CD4-positive, alpha-beta T cell treated with Interleukin-4 for 1 hour (primary cell): ENCODE results near the gene EIPR1.
"Not testable (repeated sequence)": the region's sequence is repeated elsewhere in the genome, so short reads cannot be mapped to it uniquely, and the experiment has no call there.

Experiments
- DNase-seq, 2 donors: peaks; one replicate each; pipeline ENCODE4 v3.0.0-alpha.2; 2020 to 2022

Gene EIPR1

DNA sequence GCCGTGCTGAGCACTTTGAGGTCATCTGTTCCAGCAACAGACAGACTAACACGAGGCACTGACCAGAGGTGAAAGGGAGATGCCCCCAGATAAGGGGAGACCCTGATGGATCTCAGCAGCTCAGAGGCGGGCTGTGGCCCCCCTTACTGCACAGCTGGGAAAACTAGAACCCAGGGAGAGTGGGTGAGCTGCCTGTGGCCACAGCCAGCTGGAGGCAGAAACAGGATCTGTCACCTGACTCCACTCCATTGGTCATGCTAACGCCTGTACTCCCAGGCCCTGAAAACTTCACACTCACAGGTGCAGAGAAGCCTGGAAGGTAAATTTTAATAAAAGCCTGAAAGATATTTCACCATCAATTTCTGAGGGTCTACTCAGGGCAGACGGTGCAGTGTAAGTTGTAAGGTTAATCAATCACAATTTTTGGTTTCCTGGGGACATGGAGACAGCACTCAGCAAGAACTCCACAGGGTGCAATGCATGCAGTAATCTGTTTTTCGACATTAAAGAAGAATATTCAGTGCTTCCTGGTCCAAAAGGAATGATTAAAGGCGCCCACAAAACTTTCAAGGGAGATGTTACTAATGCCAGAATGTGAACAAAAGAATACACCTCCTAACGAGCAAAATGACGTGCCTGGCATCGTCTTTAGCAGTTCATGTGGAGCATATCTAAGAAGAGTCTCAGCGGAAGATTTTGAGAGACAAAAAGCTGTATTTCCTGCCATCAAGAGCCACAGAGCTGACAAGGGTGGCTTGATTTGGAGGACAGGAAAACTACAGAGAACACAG, 173.4 kb downstream of the EIPR1 start:
- no peak for DNase-seq

DNA sequence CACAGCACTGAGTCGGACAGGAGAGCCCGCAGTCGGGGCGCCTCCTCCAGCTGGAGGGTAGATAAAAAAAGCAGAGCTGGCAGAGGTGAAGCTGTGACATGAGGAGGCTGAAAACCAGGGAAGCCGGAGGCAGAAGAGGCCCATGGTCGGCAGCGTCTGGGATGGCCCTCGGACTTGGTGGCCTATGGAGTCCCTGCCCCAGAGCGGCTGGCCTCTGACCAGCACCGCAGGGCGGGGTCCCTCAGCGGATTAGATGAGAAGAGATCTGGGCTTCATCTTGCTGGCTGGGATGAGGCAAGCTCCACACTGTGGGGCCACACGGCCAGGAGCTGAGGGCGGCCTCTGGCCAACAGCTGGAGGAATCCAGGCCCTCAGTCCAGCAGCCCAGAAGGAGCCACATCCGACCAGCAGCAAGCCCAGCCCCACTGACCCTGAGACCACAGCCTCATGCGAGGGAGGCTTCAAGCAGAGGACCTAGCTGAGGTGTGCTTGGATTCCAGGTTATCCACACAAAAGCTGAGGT, 174.1 kb downstream of the EIPR1 start:
- DNase-seq: no peak

DNA sequence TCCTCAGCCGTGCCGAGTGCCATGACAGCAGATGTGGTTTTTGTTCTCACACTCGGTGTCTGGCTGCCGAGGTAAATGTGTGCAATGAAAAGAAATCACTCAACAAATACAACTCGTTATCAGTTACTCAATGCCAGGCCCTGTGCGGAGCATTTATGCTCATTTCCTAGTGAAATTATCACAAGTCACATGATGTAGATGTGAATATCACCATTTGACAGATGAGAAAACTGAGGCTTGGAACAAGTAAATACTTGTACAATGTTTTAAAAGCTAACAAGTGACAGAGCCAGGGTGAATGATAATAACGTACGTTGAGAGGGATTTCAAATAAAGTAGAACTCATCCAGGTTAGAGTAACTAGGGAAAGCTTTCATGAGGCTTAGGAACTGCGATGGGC, 174.7 kb downstream of the EIPR1 start:
- no peak for DNase-seq

DNA sequence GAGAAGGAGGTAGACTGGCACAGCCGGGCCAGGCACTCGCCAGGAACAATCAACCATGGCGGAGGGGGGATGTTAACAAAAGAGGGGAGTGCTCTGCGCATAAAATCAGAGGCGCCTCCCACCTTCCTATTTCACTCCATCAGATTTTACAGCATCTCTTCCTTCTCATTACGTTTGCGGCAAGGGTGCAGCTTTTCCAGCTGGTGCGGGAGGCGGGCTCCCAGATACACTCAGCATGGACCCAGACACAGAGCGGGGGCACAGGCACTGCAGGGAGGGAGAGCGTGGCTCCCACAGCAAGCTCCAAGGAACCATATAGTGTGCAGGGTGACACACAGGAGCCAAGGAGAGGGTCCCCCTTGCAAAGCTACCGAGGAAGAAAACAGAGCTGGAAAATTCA, 176.3 kb downstream of the EIPR1 start:
- DNase-seq: no peak

DNA sequence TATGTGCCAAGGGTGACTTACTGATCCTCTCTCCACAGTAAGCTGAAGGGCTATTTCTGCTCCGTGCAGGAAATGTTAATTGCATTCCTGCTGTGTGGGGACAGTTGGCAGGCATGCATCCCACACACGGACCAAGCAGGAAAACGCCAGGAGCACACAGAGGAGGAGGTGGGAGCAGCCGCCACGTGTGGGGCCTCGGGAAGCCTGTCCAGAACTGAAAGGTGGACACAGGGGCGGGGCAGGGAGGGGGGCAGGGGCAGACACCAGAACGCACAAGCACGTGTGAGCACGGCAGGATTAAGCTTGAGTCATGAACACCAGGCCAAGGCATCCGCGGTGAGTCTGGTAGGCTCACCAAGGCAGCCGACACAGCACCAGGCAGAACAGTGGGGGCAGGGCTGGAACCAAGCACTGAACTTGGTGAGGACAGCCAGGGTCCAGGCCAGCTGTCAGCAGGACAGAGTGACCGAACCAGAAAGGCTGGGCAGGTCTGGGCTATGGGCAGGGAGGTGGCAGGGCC, 177.1 kb downstream of the EIPR1 start:
- DNase-seq: no peak

DNA sequence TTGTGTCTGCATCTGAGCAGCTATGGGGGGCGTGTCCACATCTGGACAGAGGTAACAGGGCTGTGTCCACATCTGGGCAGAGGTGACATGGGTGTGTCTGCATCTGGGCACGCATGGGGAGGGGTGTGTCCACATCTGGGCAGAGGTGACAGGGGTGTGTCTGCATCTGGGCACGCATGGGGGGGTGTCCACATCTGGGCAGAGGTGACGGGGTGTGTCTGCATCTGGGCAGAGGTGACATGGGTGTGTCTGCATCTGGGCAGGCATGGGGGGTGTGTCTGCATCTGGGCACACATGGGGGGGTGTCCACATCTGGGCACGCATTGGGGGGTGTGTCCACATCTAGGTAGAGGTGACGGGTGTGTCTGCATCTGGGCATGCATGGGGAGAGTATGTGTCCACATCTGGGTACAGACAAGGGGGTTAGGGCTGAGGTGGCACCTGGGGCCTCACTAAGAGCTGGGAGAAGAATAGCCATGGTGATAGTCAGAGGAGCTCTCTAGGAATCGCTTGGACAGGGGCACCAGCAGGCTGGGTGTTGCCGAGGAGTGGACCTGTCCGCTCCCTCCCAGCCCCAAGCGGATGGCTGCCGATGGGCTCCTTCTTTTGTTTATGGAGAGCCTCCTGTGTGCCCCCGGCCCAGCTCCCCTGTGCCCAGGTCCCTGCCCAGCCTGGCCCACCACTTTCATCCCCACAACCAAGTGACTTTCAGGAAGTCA, 177.8 kb downstream of the EIPR1 start:
- DNase-seq: no peak

DNA sequence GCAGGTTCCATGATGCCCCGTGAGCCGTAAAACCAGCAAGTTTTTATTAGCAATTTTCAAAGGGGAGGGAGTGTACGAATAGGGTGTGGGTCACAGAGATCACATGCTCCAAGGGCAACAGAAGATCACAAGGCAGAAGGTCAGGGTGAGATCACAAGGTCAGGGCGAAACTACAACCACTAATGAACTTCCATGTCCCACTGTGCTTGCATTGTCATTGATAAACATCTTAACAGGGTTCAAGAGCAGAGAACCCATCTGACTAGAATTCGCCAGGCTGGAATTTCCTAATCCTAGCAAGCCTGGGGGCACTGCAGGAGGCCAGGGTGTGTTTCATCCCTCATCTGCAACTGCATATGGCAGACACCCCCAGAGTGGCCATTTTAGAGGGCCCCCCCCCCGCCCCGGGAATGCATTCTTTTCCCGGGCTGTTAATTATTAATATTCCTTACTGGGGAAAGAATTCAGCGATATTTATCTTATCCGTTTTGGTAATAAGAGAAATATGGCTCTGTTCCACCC, 178.9 kb downstream of the EIPR1 start:
- not testable (repeated sequence) for DNase-seq

DNA sequence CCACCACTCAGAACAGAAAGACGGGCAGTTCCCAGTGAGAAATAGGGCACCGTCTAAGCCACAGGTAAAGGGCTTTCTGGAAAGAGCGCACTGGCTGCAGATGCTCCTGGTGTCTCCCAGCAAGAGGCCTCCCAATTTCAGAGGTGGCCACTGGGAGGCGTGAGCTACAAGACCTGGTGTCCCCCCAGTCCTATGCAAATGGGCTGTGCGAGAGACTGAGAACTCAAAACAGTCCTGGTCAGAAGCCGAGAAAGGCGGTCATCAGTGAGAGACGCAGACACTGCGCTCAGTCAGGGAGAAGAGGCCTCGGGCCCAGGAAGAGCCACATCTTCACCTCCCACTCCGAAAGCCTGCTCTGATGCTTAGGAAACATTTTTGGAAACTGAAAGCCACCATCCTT, 179.5 kb downstream of the EIPR1 start:
- no peak for DNase-seq

DNA sequence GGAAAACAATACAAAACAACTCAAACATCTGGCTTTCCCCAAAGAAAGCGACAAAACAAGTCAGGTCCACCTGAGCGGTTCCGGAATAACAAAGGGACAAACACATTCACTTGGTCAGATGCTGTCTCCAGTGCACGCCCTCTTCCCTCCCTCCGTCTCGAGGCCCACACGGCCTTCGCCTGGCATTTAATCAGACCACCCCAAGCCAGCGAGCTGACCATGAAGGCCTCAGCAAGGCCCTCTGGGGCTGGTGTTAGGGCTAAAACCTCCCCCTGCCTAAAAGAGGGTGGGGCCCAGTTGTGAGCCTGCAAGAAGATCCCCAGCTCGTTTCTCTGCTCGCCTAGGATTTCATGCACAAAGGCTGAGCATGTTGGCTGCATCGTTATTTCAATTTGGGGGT, 180.3 kb downstream of the EIPR1 start:
- DNase-seq: no peak

DNA sequence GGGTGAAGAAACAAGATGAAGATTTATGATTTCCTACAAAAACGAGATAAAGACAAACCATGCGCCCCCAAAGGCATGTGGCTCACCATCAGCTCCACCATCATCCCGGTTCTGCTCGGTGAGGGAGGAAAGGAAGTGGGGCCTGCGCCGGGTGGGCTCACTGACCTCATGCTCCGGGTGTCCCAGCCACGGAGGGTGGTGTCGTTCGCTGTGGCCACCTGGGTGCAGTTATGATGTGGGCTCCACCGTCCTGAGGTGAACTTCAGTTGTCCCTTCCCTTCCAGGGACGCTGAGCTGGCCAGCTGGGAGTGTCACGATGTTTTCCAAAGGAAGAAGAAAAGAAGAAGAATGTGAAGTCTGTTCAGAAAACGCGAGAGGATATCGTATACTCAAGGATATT, 180.9 kb downstream of the EIPR1 start:
- DNase-seq: no peak

DNA sequence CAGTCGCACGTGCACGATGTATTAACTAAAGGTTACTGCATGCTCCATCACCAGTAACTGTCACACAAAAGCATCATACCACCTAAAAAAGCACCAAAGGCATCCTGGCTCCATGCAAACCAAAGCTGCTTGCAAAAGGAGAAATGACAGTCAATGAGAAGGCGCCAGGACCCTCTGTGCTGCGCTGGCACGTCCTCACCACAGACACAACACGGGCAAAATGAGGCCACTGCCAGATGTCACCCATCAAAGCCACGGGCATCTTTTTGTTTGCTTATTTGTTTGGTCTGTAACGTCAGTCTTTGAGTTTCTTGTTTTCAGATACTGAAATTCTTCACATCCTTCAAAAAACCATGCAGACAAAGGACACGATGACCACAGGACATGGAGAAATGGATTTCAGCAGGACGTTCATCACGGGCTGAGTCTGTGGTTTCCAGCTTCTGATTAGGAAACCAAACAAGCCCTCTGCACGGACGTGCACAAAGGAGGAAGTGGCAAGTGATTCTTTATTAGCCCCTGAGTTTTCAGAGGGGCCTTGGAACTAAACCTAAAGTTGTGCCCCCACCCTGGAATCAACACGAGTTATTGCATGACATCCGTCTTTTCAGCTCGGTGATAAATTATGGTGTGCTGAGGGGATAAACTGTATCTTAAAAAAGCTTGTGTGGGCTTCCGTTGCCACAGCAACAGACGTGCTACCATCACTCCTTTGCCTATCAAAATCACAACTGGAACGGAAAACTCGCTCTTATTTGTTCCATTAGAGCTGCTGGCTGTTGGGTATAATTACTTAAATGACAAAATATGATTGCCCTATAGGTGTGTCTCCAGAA, 181.8 kb downstream of the EIPR1 start:
- DNase-seq: no peak

DNA sequence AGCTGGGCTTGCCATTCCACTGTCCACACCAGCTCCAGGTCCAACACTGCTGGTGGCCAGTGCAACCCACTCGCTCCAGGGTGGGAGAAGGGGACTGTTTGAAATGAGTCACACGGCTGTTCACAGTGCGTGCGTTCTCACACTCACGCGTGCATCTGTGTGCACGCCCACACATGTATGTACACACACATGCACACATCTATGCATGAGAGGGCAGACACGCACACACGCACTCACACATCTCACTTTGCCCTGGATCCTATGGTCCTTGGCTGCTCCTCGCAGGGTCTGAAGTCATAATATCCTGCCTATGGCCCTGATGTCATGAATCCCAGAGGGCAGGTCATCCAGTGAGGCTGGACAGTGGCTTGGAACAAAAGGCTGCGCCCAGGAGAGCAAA, 182.8 kb downstream of the EIPR1 start:
- DNase-seq: no peak

DNA sequence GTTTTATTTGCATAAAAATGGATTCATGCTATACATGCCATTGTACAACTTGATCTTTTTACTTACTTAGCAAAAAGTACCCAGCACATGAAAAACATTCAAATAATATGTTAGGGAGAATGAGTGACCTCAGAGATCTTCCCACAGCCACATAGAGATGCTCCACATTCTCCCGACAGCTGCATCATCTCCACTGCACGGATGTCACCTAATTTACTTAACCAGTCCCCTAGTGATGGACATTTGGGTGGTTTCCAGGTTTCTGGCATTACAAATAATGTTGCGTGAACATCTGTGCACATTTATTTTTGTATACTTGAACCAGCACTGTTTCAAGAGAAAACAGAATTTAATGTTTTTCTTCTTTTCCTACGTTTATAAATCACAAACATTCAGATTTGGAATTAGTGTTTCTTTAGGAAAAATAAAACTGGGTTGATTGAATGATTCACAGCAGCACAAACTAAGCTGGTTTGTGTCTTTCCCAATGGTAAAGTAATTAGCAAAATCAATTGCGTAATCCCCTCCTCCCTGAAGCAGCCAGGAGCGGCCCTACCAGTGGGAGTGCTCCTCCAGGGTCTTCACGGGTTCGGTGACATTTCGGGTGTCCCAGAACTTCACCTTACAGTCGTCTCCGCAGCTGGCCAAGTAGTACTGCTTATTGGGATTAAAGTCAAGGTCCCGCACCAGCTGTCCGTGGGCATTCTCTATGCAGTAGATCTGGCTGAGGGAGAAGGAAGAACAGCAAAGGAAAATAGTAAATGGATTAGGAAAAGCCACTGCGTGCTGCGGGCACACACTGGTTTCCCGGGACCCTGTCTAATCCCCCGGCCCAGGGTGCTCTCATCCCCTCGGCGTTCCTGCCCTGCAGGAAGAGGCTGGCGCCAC, 183.9 kb downstream of the EIPR1 start:
- no peak for DNase-seq

DNA sequence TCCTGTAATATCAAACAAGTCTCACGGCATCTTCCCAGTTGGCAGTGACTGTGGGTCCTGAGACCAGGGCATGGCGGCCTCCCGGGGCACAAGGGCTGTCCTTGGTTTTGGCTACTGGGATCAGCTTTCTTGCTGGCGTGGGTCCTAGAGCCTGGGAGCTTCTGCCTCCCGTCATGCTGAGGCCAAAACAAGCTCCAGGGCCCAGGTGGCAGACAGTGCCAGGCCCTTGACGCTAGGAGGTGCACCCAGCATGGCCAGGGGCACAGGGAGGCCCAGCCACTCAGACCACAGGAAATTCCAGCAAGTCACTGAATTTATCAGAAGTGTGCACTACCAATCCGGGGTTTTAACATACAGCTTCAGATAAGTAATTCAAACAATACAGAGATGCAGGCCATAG, 184.7 kb downstream of the EIPR1 start:
- DNase-seq: no peak

DNA sequence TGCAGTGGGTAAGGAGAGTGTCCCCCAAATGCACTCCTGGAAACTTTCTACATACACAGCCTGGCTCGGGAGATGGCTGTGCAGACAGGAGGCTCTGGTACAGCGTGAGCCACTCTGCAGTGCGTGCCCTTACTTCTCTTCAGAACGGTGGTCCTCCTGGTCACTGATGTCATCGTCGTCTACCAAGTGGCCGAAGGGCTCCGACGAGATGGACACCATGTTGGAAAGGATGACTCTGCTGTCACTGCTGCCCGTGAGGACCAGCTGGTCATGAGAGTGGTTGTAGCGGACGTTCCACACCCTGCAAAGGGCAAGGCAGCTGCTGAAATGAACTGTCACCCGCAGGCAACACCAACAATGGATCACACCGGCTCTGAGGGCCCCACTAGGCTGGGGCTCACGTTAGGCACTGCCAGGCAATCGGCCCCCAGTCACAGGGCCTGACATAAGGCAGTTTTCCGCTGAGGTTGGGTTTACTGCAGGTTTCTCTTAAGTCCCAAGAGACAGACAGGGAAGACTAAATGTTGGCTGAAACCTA, 185.3 kb downstream of the EIPR1 start:
- no peak for DNase-seq

DNA sequence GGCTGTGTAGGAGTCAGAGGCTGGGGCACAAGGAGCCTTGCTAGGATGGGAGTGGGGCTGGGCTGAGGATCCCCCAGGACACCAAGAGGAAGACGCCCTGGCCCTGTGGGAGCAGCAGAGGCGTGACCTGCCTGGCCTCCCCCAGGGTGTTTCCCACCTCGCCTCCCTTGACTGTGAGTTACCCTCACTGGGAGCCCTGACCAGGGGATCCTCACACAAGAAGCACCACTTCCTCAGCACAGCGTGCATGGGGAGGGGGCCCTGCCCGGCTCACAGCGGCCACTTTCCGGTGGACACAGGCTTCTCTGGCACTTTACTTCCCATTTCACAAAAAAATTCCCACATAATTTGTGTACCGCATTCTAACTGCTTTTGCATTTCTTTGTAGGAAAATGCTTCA, 187.7 kb downstream of the EIPR1 start:
- no peak for DNase-seq

DNA sequence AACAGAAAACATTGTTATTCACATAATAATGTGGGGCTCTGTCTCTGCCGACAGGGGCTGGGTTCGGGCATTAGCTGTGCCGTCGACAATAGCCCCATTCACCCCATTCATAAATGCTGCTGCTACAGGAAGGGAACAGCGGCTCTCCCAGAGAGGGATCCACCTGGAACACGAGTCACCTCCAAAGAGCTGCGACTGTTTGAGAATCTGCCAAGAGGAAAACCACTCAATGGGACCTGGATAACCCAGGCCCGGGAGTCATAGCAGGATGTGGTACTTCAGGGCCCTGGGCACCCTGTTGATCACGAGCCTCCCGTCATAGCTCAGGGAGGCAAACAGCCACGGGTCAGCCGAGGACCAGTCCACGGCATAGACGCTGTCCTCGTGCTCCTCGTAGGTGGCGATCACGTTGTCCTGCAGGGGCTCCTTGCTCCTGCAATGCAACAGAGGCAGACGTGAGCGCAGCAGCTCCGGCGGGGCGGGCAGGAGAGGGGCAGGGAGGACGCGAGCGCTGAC, 188.5 kb downstream of the EIPR1 start:
- no peak for DNase-seq

DNA sequence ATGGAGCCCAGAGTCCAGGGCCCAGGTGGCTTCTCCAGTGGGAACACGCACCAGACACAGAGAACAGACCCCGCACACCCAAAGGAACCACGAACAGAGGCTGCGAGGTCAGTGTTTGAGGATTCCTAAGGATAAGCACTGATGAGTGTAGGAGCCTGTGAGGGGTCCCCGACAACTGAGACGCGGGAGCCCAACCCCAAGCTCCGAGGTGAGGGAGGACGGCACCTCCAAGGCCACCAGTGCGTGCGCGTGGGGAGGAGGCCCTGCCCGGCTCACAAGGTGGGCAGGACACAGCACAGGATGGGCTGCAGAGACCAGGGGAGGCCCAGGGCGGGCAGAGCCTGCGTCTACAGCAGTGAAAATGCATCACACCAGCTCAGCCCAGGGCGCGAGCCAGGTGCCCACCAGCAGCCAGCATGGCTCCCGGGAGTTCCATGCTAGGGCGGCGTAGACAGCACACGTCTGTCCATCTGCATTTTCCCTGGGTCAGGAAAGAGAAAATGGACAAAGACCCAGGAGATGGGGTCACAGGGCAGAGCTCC, 189.1 kb downstream of the EIPR1 start:
- no peak for DNase-seq

DNA sequence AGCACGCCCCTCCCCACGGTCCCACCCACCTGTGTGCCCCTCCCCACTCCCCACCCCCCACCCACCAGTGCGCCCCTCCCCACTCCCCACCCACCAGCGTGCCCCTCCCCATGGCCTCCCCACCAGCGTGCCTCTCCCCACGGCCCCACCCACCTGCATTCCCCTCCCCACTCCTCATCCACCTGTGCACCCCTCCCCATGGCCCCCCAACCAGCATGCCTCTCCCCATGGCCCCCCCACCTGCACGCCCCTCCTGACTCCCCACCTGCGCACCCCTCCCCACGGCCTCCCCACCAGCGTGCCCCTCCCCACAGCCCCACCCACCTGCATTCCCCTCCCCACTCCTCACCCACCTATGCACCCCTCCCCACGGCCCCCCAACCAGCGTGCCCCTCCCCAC, 190.2 kb downstream of the EIPR1 start:
- no peak for DNase-seq

DNA sequence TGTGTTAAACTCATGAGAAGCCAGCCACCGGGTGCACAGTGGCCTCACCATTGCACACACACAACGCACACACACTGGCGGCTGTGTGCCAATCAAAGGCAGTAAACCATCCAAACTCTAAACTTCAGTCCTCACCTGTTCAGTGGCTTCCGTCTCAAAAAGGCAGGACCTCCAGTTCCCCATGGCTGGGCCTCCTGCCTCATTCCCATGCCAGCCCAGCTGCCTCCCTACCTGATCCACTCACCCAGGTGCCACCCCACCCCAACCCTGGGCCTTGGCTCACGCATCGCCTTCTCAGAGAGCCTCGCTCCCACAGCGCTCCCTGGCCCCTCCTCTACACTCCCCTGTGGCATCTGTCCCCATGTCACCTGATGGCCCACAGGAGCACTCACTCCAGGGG, 190.9 kb downstream of the EIPR1 start:
- no peak for DNase-seq

DNA sequence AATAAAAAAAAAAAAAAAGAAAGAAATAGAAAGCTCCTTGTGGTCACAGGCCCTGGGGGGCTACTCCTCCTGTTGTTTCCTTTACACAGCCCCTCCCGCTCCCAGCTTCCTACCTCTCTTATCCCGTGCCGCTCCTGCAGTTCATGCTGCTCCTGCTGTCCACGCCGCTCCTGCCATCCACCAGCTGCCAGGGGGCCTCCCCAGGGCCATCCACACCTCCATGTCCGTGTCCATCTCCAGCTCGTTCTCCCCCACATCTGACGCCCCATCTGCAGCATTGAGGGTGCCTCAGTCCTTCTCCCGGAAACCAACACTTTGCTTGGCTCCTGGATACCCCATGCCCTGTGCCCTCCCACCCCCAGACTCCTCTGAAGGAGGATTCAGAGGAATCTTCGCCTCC, 191.7 kb downstream of the EIPR1 start:
- no peak for DNase-seq
